ENCODE results near the gene CDK9.

Gene CDK9

GRCh38 chr9:127803507-127804352 lies 17.9 kb downstream of the CDK9 start:
- no peak for DNase-seq (ENCODE audit: low read depth)

GRCh38 chr9:127805620-127806019 lies 19.8 kb downstream of the CDK9 start:
- no peak for DNase-seq (ENCODE audit: low read depth)

GRCh38 chr9:127806871-127807270 lies 21.0 kb downstream of the CDK9 start:
- no peak for DNase-seq (ENCODE audit: low read depth)

- no peak for DNase-seq (ENCODE audit: low read depth)
These were observed 22.6 kb downstream of the CDK9 start for GRCh38 chr9:127808347-127809001.

GRCh38 chr9:127809002-127809539 lies 23.2 kb downstream of the CDK9 start:
- no peak for DNase-seq (ENCODE audit: low read depth)

GRCh38 chr9:127809540-127810377 lies 23.9 kb downstream of the CDK9 start:
- no peak for DNase-seq (ENCODE audit: low read depth)

GRCh38 chr9:127810378-127811187 lies 24.7 kb downstream of the CDK9 start:
- no peak for DNase-seq (ENCODE audit: low read depth)

- no peak for DNase-seq (ENCODE audit: low read depth)
These were observed 26.2 kb downstream of the CDK9 start for GRCh38 chr9:127812011-127812410.

- DNase-seq (ENCODE audit: low read depth): no peak
These were observed 27.3 kb downstream of the CDK9 start for GRCh38 chr9:127812936-127813675.

- DNase-seq (ENCODE audit: low read depth): no peak
These were observed 27.9 kb downstream of the CDK9 start for GRCh38 chr9:127813686-127814226.

- no peak for DNase-seq (ENCODE audit: low read depth)
These were observed 29.0 kb downstream of the CDK9 start for GRCh38 chr9:127814619-127815511.

GRCh38 chr9:127815512-127816361 lies 29.9 kb downstream of the CDK9 start:
- no peak for DNase-seq (ENCODE audit: low read depth)

GRCh38 chr9:127816362-127816725 lies 30.5 kb downstream of the CDK9 start:
- DNase-seq (ENCODE audit: low read depth): no peak

- DNase-seq (ENCODE audit: low read depth): no peak
These were observed 30.9 kb downstream of the CDK9 start for GRCh38 chr9:127816728-127817127.

GRCh38 chr9:127817881-127818434 lies 32.1 kb downstream of the CDK9 start:
- DNase-seq (ENCODE audit: low read depth): no peak

- no peak for DNase-seq (ENCODE audit: low read depth)
These were observed 32.7 kb downstream of the CDK9 start for GRCh38 chr9:127818574-127818973.

- DNase-seq (ENCODE audit: low read depth): no peak
These were observed 36.3 kb downstream of the CDK9 start for GRCh38 chr9:127822108-127822507.

Measured in stimulated activated CD8-positive, alpha-beta memory T cell treated with anti-CD3 and anti-CD28 coated beads, Interleukin-7, amount 100 ng/mL, for 24 hours (primary cell).